ENCODE measurements around the gene C1orf53. TPM values are rescaled to one million over a fixed set of nuclear protein-coding genes. Genes with fewer than 3 reads are reported as not detected.

C1orf53 gene
- total RNA-seq, 1 experiment from 2014 or later, result 12.8 TPM

DNA sequence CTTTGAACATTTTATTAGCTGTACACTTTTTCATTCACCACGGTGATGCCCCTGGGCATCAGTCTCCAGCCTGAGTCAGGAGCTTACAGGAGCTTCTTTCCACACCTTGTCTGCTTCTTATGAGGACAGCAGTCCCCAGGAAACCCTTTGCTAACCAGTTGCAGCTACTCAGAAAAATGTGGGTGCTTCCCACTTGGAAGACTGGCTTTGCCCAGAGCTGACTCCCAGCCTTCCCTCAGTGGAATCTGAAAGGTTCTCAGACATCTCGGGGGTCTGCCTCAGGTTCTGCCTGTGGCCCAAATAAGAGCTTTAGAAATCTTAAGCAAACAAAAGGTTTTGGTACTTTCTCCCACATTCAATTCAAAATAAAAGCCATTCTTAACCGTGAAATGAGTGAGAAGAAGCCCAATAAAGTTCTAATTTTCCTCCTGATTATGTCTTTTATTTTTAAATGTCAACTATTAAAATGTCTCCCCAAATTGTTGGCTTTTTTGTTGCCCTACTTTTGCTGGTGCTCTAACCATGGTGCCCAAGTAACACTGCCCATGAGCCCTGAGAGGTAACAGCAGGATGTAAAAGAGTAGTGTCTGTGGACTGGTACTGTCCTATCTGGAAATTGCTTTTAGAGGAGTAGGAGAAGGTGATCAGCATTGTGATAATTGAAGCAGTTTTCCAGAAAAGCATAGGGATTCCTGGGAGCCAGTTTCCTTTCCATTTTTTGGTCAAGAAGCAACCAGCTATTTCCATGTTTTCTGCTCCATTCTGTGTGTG, 5.6 kb downstream of the C1orf53 start:
- DNase-seq (ENCODE audit: low spot score), result no peak

DNA sequence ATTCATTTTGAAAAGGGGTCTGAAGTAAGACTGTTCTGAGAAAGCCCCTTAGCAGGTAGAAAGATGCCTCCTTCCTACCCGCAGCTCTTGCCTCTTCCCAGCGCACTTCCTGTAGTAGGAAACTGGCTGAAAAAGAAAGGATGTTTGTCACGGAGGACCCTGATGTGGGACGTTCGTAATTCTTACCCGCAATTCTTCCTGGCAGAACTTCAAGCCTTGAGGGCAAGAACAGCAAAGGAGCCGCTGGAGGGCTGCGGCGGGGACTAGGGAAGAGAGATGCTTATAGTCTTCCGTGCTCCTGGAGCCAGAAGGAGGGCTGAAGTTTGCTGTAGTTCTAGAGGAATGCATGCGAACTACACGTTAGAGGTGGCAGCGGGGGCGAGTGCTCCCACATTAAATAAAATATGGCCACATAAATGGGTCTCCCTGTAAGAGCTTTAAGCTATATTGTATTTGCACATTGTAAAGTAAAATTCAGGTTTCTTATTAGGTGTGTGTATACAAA, 6.3 kb downstream of the C1orf53 start:
- no peak for DNase-seq (ENCODE audit: low spot score)

GRCh38 chr1:197909384-197909783, 7.0 kb downstream of the C1orf53 start:
- no peak for DNase-seq (ENCODE audit: low spot score)

GRCh38 chr1:197910120-197910991, 7.9 kb downstream of the C1orf53 start:
- DNase-seq (ENCODE audit: low spot score), result no peak

- DNase-seq (ENCODE audit: low spot score), result no peak
These were observed 8.9 kb downstream of the C1orf53 start for GRCh38 chr1:197911111-197911856.

DNA sequence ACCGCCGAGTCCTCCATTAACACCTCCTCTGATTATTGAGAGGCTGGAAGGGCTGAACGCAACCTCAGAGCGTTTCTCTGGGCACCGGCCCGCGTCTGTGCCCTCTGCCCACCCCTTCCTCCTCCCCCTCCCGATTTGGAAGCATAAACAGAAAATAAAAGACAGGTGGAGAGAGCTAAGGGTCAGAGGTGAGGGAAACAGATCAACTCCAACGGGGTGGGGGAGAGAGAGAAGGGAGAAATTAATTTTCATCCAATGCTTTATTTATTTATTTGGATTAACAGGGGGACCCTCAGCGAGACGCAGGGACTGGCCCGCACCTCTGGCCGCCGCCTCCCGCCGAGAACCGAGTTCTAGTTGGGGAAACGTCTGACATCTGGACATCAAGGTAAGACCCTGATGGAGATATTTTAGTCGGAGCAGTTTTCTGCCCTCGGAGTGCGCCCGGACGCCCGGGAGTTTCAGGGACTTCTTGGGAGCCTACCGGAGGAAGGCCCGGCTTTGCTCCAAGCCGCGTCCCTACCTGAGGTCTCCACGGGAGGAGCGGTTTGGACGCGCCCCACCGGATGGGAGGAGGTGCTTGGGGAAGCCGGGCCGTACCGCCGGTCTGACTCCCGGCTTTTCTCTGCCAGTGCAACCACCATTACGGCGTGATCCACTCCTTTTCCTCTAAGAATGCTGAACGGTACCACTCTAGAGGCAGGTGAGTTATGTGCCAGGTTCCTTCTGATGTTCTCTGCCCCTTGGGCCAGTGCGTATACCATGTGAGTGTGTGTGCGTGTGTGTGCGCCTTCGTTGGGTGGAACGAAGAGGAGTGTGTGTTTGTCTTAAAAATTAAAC, 9.6 kb downstream of the C1orf53 start:
- DNase-seq (ENCODE audit: low spot score), result no peak

GRCh38 chr1:197912739-197913494, 10.5 kb downstream of the C1orf53 start:
- no peak for DNase-seq (ENCODE audit: low spot score)

DNA sequence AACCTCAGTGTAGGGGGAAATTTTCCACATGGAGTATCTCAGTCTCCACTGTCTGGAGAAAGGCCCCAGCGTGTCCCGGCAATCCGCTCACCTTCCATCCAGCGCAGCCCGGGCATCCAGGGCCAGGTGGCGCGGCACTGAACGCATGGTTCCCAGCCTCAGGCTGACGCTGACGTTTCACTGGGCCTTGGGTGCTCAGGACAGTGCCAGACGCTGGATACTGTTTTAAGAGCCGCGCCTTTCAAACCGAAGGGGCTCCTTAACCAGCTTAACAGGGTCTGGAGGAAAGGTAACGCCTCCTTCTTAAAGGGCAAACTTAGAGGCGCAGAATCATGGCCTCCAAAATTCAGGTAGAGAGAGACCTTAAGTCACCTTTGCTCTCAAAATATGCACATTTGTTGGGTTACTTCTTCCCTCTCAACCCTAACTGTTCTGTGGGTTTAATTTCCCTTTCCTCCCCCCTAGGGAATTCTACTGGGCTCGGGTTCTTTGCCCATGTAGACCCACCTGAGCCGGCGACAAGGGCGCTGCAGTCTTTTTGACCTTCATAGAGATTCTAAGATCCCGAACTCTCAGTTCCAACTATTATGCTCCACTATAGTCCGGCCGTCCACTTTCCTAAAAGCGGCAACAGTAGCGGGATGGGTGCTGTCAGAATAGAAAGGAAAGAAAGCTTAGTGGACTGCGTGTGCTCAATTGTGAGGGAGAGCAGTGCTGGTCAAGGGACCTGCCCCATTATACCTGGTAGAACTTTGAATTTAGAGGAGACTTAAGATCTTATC, 11.3 kb downstream of the C1orf53 start:
- no peak for DNase-seq (ENCODE audit: low spot score)

DNA sequence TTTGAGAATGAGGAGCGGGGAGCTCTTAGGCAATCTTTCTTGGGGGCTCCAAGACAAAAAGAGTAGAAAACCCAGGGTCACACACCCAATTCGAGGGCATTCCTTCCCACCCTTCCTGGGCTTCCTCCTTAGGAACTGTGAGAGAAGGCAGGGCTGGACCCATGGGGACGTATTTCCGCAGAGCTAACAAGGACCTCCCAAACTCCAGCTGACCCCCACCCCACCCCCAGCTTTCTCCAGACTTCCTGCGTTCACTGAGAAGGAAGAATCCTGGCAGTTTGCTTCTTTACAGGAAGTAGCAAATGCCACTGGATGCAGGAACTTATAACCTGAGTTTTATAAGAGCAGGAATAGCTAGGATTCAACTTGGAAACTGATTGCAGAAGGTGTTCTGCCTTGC, 12.1 kb downstream of the C1orf53 start:
- no peak for DNase-seq (ENCODE audit: low spot score)

- no peak for DNase-seq (ENCODE audit: low spot score)
These were observed 12.9 kb downstream of the C1orf53 start for GRCh38 chr1:197915260-197915861.

GRCh38 chr1:197915862-197916499, 13.6 kb downstream of the C1orf53 start:
- DNase-seq (ENCODE audit: low spot score), result peak; percentile 82

- DNase-seq (ENCODE audit: low spot score), result no peak
These were observed 14.1 kb downstream of the C1orf53 start for GRCh38 chr1:197916500-197916983.

DNA sequence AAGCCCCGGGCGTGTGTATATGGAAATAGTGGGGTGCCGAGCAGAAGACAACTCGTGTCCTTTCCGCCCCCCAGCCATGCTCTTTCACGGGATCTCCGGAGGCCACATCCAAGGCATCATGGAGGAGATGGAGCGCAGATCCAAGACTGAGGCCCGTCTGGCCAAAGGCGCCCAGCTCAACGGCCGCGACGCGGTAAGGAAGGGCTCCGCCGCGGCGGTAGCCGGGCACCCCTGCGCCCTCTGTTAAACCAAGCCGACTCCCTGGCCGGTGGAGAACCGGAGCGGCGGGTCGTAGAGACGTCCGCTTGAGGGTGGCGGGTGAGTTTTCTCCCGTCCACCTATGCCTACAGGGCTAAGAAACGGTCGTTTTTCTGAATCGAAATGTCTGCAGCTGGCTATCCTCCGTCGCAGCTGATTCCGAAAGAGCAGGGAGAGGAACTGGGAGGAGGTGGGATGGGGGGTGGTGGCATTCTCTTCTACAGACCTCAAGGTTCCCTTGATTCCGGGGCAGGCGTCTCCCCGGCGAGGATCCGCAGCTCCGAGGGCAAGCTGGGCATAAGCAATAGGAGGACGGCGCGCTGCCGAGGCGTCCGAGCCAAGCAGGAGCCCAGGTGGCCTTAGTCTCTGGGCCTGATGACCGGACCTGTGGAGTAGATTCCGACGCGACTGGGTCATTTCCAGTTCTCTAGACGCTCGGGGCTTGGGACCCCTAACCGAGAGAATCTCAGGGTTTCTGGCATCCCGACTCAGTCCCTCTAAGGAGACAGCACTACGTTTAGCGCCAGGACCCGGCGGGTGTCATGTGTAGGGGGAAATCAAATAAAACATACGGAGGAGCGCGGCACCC, 15.6 kb downstream of the C1orf53 start:
- DNase-seq (ENCODE audit: low spot score), result no peak

DNA sequence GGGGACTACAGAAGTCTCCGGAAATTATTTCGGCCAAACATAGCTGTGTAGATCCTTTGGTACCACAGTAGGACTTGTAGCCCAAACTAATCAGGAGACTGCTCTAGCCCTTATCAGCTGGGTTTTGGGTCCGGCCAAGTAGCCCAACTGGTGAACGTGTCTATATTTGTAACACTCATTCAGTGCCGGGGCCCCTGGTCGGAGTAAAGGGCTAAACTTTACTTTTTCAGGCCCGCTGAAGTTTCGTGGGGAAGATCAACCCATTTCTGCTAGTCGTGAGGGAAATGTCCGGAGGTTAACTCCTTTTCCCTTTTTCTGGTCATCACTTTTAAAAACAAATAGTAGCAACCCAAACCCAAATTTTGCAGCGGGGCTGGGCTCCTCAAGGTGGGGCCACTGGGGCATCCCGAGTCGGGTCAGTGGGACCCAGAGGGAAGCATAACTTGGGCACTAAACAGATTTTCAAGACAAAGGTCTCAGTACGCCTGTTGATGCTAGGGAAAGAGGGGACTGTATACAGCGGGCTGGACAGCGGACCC, 16.4 kb downstream of the C1orf53 start:
- no peak for DNase-seq (ENCODE audit: low spot score)

DNA sequence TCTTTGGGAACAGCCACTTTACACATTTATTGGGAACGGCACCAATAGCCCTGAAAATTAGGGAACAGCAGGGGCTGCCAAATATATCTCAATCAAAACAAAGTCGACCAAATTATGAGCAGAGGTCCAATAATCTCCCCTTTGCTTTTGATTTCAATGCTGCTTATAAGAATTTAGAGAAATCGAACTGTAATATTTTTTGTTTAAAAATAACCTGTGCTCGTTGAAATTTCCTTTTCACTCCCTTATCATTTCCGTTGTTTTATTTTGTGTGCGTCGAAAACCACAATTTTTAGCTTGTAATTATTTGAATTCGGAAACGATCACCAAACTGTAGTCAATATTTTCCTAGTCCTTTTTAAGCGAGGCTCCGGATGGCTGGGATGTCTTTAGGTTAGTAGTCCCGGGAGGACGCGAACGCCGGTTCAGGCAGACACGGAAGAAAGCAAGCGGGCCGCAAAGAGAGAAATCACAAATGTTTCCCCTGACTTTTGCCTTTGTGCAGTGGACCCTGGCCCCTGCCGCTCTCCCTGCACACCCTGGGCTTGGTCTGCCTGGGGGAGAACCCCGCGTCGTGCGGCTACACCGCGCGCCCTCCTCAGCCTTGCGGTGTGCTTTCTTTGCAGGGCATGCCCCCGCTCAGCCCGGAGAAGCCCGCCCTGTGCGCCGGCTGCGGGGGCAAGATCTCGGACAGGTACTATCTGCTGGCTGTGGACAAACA, 17.1 kb downstream of the C1orf53 start:
- no peak for DNase-seq (ENCODE audit: low spot score)

DNA sequence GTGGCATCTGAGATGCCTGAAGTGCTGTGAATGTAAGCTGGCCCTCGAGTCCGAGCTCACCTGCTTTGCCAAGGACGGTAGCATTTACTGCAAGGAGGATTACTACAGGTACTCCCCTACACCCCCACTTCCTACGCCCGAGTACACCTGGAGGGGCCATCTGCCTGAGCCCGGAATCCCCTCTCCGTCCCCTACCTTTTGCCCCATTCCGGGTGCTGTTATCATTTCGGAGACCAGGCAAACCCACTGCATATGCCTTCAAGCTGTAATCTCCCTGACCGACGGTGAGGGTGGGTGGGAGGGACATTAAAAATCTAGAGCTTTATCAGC, 17.6 kb downstream of the C1orf53 start:
- no peak for DNase-seq (ENCODE audit: low spot score)
